Stimulated activated CD4-positive, alpha-beta T cell treated with anti-CD3 and anti-CD28 coated beads, TNF-alpha, amount 100 ng/mL, for 24 hours (primary cell): Measurements from ENCODE around the gene TPM1.

ENCODE experiments used
- DNase-seq, 3 experiments: peaks; one replicate each; pipeline ENCODE4 v3.0.0-alpha.2; 2020; ENCODE audit warnings: low read depth in 3 of 3

TPM1 gene

GRCh38 chr15:63041402-63041973 is 1.1 kb upstream of the TPM1 start:
- DNase-seq = no peak

- DNase-seq = no peak
Observed at GRCh38 chr15:63042877-63043334, 359 bp downstream of the TPM1 start.

GRCh38 chr15:63043335-63044076 is 959 bp downstream of the TPM1 start:
- DNase-seq = peak in 1 of 3 experiments; percentile 4

- DNase-seq = no peak
Observed at GRCh38 chr15:63044077-63044644, 1.6 kb downstream of the TPM1 start.

- no peak for DNase-seq
Observed at GRCh38 chr15:63044645-63045464, 2.3 kb downstream of the TPM1 start.

- no peak for DNase-seq
Observed at GRCh38 chr15:63045465-63045840, 2.9 kb downstream of the TPM1 start.

- no peak for DNase-seq
Observed at GRCh38 chr15:63045879-63046278, 3.3 kb downstream of the TPM1 start.

- DNase-seq = no peak
Observed at GRCh38 chr15:63046917-63047760, 4.6 kb downstream of the TPM1 start.

GRCh38 chr15:63047792-63048114 is 5.2 kb downstream of the TPM1 start:
- no peak for DNase-seq

GRCh38 chr15:63048115-63048775 is 5.7 kb downstream of the TPM1 start:
- peak; percentile 73 to 82 (median 80) for DNase-seq

- DNase-seq = peak in 1 of 3 experiments; percentile 37
Observed at GRCh38 chr15:63048776-63049665, 6.5 kb downstream of the TPM1 start.

- no peak for DNase-seq
Observed at GRCh38 chr15:63049783-63050371, 7.3 kb downstream of the TPM1 start.

GRCh38 chr15:63050731-63051155 is 8.2 kb downstream of the TPM1 start:
- no peak for DNase-seq

GRCh38 chr15:63051156-63052066 is 8.9 kb downstream of the TPM1 start:
- DNase-seq = no peak

GRCh38 chr15:63052077-63052841 is 9.7 kb downstream of the TPM1 start:
- no peak for DNase-seq

GRCh38 chr15:63052961-63053698 is 10.6 kb downstream of the TPM1 start:
- DNase-seq = no peak

GRCh38 chr15:63054281-63054683 is 11.7 kb downstream of the TPM1 start:
- DNase-seq = no peak
